Measurements from ENCODE around the gene STK39.

STK39 gene

DNA sequence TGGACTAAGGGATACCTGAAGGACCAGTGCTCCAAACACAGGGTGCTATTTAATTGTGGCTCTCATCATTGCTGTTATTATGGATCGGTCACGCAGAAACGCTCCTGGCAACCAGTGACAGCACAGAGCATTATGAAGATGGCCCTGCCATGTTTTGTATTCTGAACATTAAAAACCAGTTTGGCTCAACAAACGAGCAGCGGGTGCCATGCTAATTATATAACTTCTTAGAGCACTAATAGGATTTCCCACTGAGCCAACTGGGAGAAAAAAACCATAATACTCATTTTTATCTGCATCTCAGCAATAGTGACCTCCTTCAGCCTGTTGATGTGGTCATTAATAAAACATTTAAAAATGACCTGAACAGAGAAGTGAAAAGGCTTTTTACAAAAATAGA is 212.8 kb downstream of the STK39 start:
- no peak for DNase-seq

- no peak for DNase-seq
These were observed 213.4 kb downstream of the STK39 start for GRCh38 chr2:168033966-168034365.

GRCh38 chr2:168032091-168032490 is 215.3 kb downstream of the STK39 start:
- DNase-seq = no peak

- peak; percentile 29 for DNase-seq
These were observed 216.4 kb downstream of the STK39 start for GRCh38 chr2:168030862-168031624.

GRCh38 chr2:168029071-168029470 is 218.3 kb downstream of the STK39 start:
- DNase-seq = no peak

- no peak for DNase-seq
These were observed 219.0 kb downstream of the STK39 start for GRCh38 chr2:168028362-168028761.

DNA sequence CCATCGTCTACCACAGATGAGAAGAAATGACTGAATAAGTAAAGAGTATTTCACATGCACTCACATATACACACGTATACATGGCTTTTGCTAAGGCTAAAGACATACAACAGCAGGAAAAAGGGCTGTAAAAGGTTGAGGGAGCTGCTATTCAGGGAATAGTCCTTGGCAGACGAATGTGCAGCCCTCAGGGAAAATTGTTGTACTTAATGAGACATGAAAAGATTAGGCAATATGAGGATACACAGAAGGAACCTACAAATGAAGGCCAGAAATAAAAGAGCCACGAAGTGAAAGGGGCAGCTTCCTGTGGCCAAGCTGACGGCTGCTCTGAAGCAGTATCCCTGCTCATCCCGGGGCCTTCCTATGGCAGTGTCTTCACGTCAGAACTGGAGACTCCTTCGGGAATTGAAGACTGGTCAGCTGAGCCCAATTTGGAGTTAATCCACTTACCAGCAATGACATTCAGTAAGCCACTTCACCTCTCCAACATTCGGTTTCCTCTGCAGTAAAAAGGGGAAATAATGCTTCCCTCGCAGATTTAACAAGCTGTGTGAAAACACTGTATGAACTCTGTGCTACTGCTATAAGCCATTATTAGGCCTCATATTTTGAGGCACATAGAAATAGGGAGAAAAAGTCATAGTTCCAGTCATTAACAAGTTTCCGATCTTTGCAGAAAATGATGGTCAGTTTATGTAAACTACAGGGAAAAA is 221.8 kb downstream of the STK39 start:
- peak; percentile 41 for DNase-seq

DNA sequence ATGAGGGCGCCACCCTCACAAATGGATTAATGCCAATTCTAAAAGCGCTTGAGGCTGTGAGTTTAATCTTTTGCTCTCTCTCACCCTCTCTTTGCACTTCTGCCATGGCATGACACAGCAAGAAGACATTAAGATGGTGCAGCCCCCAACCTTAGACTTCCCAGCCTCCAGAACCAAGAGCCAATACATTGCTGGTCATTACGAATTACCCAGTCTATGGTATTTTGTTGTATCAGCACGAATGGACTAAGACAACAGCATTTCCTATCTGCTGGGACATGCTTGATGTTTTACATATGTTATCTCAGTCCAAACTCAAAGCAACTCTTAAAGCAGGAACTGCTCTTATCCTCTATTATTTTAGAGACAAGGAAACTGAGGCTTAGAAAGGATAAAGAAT is 222.9 kb downstream of the STK39 start:
- no peak for DNase-seq

DNA sequence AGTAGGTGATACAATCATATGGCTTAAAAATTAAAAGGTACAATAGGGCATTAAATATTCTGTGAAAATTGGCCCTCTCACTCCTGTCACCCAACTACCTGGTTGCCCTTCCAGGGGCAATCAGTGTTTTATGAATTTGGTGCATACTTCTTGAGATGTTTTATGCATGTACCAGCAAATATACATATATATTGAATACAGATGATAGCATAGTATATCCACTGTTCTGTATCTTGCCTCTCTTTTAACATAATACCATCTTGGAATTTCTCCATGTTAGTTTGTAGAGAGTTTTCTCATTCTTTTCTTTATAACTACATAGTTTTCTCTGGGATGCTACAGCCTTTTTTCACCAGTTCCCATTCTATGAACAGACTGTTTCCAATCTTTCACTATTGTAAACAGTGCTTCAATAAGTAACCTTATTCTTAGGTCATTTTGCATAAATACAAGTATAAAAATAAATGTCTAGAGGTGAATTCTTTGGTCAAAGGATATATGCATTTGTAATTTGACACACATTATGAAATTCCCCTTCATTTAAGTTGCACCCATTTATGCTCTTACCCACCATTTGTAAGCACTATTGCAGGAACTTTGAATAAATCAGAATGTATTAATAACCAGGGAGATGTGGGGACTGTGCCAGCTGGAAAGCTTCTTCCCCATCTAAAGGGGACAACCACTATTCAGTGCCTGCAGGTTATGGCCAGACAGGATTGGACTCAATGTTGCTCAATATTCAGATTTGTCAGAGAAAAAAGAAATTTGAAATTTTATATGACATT is 225.4 kb downstream of the STK39 start:
- no peak for DNase-seq

- no peak for DNase-seq
These were observed 232.0 kb downstream of the STK39 start for GRCh38 chr2:168015274-168015953.

GRCh38 chr2:168009900-168010299 is 237.5 kb downstream of the STK39 start:
- no peak for DNase-seq

DNA sequence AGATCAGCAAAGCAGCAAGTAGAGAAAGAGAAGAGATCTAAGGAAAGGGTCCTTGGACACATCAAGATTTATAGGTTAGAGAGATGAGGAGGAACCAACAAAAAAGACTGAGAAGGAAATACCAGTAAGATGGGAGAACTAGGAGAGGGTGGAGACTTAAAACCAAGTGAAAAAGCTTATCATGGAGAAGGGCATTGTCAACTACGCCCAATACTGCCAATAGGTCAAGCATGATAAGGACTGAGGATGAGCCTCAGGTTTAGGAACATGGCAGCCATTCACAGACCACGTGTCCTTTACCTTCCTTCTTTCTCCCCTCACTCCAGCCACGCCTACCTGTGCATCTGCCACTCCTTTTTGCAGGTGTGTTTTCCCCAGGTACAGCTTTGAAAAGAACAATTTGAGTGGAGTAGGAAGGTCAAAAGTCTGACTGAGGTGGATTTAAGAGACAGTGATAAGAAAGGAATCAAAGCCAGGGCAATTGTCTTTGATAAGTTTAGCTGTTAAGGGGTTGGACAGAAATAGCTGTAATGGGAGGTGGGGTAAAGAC is 238.7 kb downstream of the STK39 start:
- no peak for DNase-seq

DNA sequence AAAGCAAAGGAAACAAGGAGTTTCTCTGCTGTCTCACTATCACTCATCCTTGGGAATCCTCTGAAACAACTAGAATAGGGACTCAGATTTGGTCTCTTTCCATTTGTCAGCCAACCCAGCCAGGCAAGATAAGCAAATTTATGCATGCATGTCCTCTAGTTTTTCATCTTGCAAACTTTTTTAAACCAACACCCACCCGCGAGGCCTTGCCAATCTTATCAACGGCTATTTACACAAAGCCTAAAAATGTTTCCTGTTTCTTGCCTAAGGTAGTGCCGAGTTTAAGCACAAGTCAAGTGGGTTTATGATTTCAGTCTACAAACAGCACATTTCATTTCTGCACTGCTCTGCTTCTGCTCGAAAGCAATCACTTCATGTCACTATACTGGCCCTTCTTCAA is 240.9 kb downstream of the STK39 start:
- no peak for DNase-seq

DNA sequence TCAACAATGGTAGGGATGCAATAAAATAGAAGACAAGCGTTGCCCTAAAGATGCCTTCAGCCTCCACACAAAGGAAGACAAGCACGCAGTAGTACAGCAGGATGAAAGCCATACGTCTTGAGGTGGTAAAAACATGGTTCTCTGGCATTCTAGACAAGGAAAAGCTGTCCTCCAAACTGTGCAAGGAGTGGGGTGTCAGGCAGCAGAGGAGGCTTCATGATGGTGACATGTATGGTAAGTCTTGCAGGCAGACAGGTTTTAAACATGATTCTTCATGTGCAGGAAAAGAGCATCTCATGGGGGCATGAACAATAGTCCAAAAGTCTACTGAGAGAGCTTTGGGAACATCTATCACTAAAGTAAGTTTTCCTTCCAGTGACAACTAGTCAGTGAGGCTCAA is 241.8 kb downstream of the STK39 start:
- DNase-seq = no peak

DNA sequence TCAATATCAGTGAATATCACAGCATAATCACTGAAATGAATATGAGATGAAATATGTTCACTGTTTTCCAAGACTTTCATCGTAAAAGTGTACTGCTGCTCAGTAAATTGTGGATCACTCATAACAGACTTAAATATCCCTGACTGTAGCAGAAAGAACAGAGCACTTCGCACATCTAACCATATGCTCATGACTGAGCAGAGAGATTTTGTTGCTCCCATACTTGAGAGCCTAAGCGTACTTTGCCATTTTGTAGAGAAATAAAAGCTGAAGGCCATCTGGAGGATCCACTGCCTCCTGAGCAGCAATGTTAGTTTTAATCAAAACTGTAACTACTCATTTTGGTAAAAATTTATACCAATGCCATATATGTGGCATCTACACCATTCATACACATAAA is 243.5 kb downstream of the STK39 start:
- no peak for DNase-seq

DNA sequence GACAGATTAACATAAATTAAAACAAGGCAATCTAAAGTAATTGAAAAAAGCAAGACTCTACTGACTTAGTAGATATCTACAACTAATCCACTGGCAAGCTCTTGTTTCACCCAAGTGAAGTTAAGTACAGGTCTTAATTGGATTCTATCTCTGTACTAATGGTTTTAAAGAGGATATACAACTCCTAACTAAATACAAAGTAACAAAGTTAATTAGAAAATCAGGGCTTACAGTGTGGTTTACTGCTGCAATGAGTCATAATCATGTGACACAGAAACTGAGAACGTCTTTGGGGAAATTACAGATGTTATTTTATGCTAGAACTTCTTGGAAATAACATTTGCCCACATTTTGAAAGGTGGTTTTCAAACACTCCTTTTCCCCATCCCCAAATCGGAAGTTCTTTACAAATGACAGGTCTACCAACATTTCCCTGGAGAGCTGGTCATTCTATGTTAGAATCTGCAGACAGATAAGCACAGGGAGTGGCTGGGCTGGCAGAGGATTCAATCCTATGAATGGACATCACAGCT is 245.3 kb downstream of the STK39 start:
- DNase-seq = peak; percentile 56

- DNase-seq = no peak
These were observed 255.1 kb downstream of the STK39 start for GRCh38 chr2:167992278-167992677.

GRCh38 chr2:167990062-167990461 is 257.3 kb downstream of the STK39 start:
- DNase-seq = no peak

- no peak for DNase-seq
These were observed 259.1 kb downstream of the STK39 start for GRCh38 chr2:167988296-167988695.

GRCh38 chr2:167987558-167987957 is 259.8 kb downstream of the STK39 start:
- peak; percentile 3 for DNase-seq

- no peak for DNase-seq
These were observed 260.4 kb downstream of the STK39 start for GRCh38 chr2:167987026-167987425.

GRCh38 chr2:167986223-167986622 is 261.2 kb downstream of the STK39 start:
- DNase-seq = no peak

DNA sequence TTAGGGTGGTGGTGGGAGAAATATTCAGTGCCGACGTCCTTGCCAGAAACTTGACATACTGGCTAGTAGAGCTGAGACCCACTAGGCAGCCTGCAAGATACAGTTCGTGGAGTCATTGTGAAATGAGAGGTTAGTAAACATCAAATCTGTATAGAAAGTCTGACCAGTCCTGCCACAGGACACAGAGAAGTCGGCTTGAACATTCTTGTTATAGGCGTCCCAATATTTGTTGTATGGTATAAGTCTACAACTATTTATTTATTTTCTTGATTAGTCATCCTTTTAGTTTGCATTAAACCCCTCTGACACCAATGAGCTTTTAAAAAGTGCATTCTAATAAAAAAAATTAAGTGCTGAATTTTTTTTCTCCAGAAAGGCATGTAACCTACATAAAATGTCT is 265.4 kb downstream of the STK39 start:
- DNase-seq = no peak

All from suppressor macrophage treated with lipopolysaccharide for 4 hours (primary cell).